AML-193 (cell line): ENCODE results near the gene KCNG2.

Experiments
- DNase-seq, 2 experiments: peaks; one replicate each; lab custom pipeline; 2025; lab: John Stamatoyannopoulos, UW

The KCNG2 gene

GRCh38 chr18:79768745-79769144 lies 29.0 kb upstream of the KCNG2 start:
- DNase-seq = no peak

DNA sequence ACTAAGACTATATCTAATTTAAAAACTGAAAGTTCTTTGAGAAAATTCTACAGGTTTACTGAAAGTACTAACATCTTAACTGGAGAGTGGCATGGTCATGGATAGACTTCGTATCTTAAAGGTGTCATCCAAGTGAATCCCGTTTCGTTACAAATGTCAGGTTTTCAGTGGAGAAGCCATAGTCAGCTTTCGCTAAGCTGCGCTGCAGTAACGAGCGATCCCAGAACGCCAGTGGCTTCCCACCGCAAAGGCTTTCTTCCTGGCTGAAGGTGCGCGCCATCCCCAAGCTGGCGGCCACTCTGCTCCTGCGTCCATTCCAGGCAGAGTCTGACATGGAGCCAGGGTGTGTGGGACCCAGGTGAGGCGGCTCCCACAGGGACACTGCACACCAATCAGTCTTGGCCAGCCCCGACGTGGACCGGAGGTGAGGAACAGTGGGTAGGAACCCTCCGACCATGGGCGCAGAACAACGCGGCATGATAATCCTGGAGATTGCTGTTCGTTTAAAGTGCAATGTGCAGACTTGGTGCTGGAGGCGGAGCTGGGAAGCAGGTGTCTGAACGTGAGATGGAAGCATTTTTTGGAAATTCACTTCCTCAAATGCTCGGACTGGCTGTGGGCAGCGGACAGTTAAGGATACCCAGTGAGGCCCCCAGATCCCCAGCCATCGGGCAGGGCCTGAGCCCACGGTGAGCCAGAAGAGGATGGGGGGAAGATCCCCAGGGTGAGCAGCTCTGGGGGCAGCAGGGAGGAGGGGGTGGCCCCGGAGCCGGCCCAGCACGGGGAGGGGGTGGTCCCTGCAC lies 27.8 kb upstream of the KCNG2 start:
- no peak for DNase-seq

DNA sequence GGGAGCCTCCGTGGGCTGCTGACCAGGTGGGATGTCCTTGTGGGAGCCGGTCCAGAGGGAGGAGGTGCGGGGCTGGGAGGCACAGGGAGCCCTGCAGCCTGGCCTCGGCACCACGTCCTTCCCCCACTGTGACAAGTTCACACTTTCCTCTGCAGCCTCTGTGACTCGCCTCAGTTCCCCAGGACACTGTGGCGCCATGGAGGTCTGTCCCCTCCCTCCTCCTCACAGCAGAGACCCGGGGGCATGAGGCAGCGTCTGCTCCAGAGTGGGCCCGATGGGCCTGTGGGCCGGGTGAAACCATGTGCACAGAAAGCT lies 27.3 kb upstream of the KCNG2 start:
- DNase-seq = no peak

DNA sequence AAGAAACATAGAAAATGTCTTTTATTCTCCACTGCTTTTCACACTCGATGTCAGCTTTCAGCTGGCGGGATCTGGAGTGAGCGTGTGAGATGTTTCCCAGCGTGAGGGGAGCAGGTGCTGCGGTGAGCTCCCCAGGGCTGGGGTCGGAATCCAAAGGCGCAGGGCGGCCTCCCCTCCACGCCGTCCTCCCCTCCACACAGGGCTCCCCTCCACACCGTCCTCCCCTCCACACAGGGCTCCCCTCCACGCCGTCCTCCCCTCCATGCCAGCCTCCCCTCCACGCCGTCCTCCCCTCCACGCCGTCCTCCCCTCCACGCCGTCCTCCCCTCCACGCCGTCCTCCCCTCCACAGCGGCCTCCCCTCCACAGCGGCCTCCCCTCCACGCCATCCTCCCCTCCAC lies 26.9 kb upstream of the KCNG2 start:
- no peak for DNase-seq

DNA sequence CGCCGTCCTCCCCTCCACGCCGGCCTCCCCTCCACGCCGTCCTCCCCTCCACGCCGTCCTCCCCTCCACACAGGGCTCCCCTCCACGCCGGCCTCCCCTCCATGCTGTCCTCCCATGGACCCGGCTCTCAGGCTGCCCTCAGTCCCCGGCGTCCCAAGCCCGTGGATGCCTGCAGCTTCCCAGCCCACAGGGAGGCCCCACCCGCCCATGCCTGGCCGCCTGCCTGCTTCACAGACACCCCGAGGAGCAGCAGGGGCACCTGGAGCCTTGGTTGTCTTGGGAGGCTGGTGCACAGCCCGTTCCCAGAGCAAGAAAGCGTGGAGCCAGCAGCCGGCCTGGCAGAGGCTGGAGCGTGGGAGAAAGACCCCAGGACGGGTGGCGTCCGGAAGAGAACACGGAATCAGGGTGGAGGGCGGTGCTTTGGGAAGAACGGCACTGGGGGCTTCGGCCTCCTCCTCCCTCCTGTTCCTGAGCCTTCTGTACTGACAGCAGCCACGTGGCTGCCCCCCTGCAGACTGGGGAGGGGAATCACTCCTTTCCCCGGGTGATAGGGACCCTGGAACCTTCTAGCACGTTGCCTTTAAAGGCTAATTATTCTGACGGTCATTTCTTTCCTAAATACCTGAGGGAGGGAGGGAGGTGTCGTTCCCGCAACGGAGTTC lies 26.2 kb upstream of the KCNG2 start:
- DNase-seq = no peak

DNA sequence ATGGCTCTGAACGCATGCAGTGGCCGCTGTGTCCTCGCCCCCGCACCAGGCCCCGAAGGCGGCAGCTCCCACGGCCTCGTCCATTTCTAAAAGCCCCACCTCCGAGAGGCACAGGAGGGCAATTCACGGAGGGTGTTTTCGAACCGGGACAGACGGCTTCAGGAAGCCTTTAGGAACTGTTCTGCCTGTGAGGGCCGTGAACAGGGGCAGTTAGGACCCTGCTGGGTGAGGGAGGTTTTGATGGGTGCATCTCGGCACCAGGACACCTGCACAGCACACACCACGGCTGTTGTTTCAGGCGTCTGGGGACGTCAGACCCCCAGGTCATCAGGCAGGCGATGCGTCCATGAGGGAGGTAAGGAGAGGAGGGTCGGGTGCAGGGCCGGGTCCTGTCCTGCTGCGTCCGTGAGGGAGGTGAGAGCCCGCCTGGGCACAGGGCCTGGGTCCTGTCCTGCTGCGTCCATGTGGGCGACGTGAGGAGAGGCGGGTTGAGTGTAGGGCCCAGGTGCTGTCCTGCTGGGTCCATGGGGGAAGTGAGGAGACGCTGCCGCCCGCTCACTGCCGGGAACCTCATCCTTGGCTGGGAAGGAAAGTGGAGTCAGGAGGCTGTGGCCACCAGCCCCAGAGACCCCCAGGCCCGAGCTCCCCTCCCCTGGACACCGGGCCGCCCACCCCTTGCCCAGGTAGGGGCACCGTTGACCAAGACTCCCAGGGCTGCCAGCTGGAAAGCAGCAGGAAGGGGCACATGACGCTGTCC lies 25.5 kb upstream of the KCNG2 start:
- no peak for DNase-seq

GRCh38 chr18:79772865-79773696 lies 24.7 kb upstream of the KCNG2 start:
- DNase-seq = no peak

GRCh38 chr18:79774111-79774510 lies 23.6 kb upstream of the KCNG2 start:
- DNase-seq = no peak

- no peak for DNase-seq
Measured at GRCh38 chr18:79775441-79776221, 22.1 kb upstream of the KCNG2 start.

DNA sequence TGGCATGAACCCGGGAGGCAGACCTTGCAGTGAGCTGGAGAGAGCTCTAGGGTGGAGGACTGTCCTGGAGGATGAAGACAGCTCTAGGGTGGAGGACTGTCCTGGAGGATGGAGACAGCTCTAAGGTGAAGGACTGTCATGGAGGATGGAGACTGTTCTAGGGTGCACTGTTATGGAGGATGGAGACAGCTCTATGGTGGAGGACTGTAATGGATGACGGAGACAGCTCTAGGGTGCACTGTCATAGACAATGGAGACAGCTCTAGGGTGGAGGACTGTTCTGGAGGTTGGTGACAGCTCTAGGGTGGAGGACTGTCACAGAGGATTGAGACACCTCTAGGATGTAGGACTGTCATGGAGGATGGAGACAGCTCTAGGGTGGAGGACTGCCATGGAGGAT lies 21.1 kb upstream of the KCNG2 start:
- no peak for DNase-seq

DNA sequence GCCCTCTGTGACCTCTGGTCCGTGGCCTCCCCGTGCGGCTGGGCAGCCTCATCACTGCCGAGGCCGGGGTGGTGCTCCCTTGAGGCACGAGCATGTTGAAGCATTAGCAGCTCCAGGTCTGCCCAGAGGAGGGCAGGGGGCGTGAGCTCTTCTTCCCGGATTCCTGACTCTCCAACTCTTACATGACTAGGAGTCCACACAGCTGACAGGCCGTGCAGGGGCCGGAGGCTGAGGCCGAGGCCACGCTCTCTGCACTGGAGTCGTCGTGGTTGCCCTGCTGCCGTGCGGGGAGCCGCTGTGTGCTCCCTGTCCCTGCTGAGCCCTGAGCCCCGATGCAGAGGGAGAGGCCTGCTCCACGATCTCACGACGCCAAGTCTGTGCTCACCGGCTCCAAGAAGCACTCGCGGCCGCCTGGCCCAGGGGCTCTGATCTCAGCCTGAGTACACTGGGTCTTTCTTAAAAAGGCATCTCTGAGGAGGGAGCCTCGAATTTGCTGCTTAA lies 19.4 kb upstream of the KCNG2 start:
- no peak for DNase-seq

DNA sequence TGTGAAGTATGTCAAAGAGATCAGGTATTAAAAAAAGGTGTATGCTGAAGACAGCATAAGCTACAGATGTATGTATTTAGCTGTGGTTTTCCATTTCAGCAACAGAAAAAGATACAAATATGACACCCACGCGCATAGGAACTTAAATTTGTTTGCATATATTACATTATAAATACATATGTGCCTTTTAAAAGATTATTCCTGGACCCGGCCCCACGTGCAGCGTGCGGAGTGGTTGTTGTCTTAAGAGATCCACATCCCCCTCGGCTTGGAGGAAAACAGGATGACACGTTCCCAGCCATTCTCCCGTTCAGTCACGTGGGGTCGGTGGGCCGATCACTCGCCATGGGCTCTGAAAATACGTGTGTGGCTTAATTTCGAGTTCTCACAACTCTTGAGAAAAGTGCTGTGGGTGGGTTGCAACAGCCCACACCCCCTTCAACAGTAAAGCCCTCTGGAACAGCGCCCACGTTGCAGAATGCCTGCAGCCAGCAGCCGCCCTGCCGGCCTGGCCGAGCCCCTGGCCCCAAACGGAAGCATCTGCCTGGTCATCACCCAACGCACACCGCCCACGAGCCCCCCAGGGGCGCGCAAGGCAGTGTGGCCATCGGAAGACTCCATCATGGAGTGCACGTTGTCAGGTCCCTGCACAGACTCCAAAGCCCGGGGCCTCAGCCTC lies 18.6 kb upstream of the KCNG2 start:
- DNase-seq = no peak

- DNase-seq = no peak
Measured at GRCh38 chr18:79779700-79780190, 18.0 kb upstream of the KCNG2 start.

- DNase-seq = no peak
Measured at GRCh38 chr18:79780547-79780946, 17.2 kb upstream of the KCNG2 start.

DNA sequence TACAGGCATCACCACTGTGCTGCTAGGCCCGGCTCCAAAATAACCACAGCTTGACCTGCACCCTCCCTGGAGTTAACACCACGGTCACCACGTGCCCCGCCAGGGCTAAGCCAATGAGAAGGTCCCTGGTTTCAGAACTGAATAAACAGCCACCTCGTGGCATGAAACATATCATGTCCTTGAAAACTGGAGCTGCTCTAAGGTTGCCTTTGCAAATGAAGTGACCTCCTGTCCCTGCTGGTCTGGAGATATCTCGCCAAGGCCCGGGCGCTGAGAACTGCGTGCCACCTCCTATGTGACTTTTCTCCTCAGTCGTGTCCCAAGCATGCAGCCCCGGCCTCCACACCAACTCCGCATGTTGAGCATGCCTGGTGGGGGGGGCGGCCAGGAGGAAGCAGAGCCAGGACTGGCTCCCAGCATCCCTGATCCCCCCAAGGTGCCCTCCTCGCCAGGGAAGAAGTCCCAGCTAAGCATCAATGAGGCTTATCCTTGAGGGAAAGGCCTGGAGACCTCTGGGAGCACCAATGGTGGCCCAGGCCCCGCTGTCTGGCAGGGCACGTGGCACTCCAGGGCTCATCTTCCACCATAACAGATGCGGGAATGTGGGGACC lies 16.3 kb upstream of the KCNG2 start:
- no peak for DNase-seq

DNA sequence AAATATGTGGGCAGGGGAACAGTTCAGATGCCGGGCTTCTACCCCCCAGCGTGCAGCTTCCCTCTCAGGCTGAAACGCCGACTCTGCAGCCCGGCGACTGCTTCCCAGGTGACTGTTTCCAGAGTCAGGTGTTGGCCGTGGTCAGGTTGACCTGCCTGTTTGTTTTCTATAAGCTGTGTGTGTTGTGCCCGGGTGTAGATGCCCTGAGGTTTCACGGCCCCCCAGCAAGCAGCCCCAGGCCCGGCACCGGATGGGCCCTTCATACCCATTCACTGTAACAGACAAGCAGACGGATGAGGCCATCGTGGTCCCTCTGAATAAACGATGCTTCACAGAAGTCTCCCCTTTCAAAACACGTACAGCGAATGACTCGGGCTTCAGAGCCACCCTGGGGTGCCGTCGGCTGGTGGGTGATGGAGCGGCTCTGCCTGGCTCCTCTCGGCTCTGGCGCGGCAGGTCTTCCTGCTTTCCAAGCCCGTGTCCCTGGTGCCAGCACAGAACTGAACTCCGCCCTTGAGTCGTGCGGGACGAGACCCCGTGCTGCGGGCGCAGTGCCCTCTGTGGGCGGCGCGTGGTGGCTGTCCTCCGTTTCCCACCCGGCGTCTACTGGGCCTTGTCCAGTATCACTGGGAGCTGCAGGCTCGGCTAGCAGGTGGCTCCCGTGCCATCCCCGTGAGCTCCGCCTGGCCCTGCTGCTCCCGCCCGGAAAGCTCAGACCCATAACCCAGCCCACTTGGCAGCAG lies 15.0 kb upstream of the KCNG2 start:
- no peak for DNase-seq

DNA sequence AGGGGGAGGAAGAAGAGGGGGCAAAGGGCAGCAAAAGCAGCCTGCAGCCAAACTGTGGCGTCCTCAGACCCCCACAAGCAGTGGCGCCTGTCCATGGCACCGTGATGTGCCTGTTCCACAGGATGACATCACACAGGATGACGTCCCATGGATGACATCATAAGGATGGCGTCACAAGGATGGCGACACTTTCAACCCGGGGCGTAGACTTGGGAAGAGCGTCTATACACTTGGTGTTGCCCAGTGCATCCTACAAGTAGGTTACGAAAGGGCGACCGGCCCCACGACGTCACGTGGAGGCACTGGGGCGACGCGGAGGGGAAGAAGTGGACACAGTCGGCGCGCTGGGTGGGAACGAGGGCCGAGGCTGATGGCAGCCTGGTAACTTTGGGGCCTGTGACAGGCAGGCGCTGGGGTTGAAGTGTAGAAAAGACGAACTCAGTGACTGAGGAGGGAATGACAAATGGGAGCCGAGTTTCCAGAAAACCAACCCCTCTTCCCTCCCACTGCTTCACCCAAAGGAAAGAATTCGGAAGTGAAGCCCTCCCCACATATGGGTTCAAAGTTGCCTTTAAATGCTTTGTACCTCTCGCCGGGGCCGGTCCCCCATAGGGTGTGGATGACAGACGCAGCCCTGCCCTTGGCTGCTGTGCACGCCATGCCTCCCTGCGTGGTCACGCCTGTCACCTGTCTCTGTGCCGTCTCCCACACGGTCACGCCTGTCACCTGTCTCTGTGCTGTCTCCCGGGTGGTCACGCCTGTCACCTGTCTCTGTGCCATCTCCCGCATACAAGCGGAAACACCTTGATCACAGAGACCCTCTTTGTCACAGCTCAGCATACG lies 13.4 kb upstream of the KCNG2 start:
- DNase-seq = no peak
